GM12878 (cell line): Measurements from ENCODE around the gene PCDHGA8. TPM values are rescaled to one million over a fixed set of nuclear protein-coding genes. Genes with fewer than 3 reads are reported as not detected.

Experiments used
- ATAC-seq: fragments of 200-7000 bp; cut with Tn5 transposase; 3 replicates; pipeline ENCODE4 v1.9.1; 2020; ENCODE audit warnings: mild to moderate bottlenecking, moderate library complexity
- BruUV-seq: library from RNA; stranded (reverse); fragments of 400-500 nt; replicated peaks from 2 replicates; lab custom pipeline; 2021; lab: Mats Ljungman, UMichigan
- CTCF ChIA-PET: fragments of 300-600 bp; sonication (Branson Sonifier 250); formaldehyde crosslinking; extraction: SDS; loops from one replicate; lab custom pipeline; 2021; ENCODE audit warnings: inconsistent platforms; lab: Yijun Ruan, JAX
- POLR2A ChIA-PET: fragments of 350-600 bp; formaldehyde crosslinking; extraction: SDS; loops from one replicate; lab custom pipeline; 2021; ENCODE audit warnings: inconsistent platforms; lab: Charles Lee
- RAD21 ChIA-PET: fragments of 300-600 bp; sonication (Branson Sonifier 250); formaldehyde crosslinking; loops from one replicate; lab custom pipeline; 2023; ENCODE audit warnings: antibody characterized with exemption; ENCODE audit not compliant: unreplicated experiment; lab: Charles Lee
- SMC1A ChIA-PET: fragments of 300-600 bp; sonication (Branson Sonifier 250); formaldehyde crosslinking; loops from one replicate; lab custom pipeline; 2023; ENCODE audit not compliant: unreplicated experiment, uncharacterized antibody; lab: Charles Lee
- DNase-seq: peaks from one replicate; pipeline ENCODE4 v3.0.0-alpha.2; 2011; ENCODE audit warnings: low read depth, low spot score
- FAIRE-seq: peaks from 3 replicates; lab custom pipeline; 2011; peaks lifted over from hg19 to GRCh38; lab: Jason Lieb, UNC
- H2AFZ ChIP-seq: 2 replicates; pipeline ENCODE4 v1.6.0; 2011; ENCODE audit warnings: low read depth, low read length, control low read depth; ENCODE audit not compliant: control insufficient read depth
- H3K27ac ChIP-seq: 2 replicates; pipeline ENCODE4 v1.5.1; 2011; ENCODE audit warnings: control low read depth; ENCODE audit not compliant: control insufficient read depth, insufficient read depth
- H3K27me3 ChIP-seq, 2 experiments: replicated peaks in 1 of 2; 2 replicates each; pipeline versions ENCODE4 v1.6.0 to v1.6.1; 2011; ENCODE audit warnings: low read length in 1 of 2; ENCODE audit not compliant: control insufficient read depth in 2 of 2, insufficient read depth in 2 of 2
- H3K36me3 ChIP-seq, 2 experiments: 2 replicates each; pipeline ENCODE4 v1.5.1; 2011; ENCODE audit warnings: low read length in 1 of 2; ENCODE audit not compliant: control insufficient read depth in 2 of 2, insufficient read depth in 2 of 2
- H3K4me1 ChIP-seq: 2 replicates; pipeline ENCODE4 v1.6.1; 2011; ENCODE audit warnings: mild to moderate bottlenecking, low read length, moderate library complexity, mixed read lengths; ENCODE audit not compliant: control insufficient read depth, insufficient read depth
- H3K4me2 ChIP-seq: 2 replicates; pipeline ENCODE4 v1.6.0; 2011; ENCODE audit warnings: control low read depth; ENCODE audit not compliant: control insufficient read depth, insufficient read depth
- H3K4me3 ChIP-seq: fragments of 200-600 bp; sonication (generic); 2 replicates; pipeline ENCODE4 v1.5.1; 2016
- H3K79me2 ChIP-seq: 2 replicates; pipeline ENCODE4 v1.6.0; 2011; ENCODE audit warnings: low read length; ENCODE audit not compliant: control insufficient read depth, insufficient read depth
- H3K9ac ChIP-seq: 2 replicates; pipeline ENCODE4 v1.8.0; 2011; ENCODE audit warnings: low read length, control low read depth, mixed read lengths; ENCODE audit not compliant: control insufficient read depth, insufficient read depth
- H3K9me3 ChIP-seq: replicated peaks from 3 replicates; pipeline ENCODE4 v1.5.1; 2011; ENCODE audit warnings: mild to moderate bottlenecking, low read length; ENCODE audit not compliant: control insufficient read depth, insufficient read depth
- H4K20me1 ChIP-seq: 2 replicates; pipeline ENCODE4 v1.6.0; 2011; ENCODE audit not compliant: control insufficient read depth, insufficient read depth
- CTCF ChIP-seq, 3 experiments: IDR thresholded peaks in 2 of 3; conservative IDR thresholded peaks in 1 of 3; 2 replicates each; pipeline ENCODE4 v1.5.1; 2011; ENCODE audit warnings: low read depth in 3 of 3, low read length in 3 of 3, mild to moderate bottlenecking in 3 of 3, control low read depth in 2 of 3, moderate library complexity in 2 of 3, inconsistent platforms in 1 of 3, mixed read lengths in 1 of 3; ENCODE audit not compliant: control insufficient read depth in 2 of 3, insufficient read depth in 1 of 3; ENCODE audit errors: extremely low read depth in 1 of 3
- E2F8 ChIP-seq: fragments of 450-650 bp; IDR thresholded peaks from 2 replicates; pipeline ENCODE4 v1.6.1; 2018; ENCODE audit warnings: mild to moderate bottlenecking, low read depth, moderate library complexity; ENCODE audit not compliant: partially characterized antibody
- EGR1 ChIP-seq, 2 experiments: IDR thresholded peaks; 1 replicate in 1 of 2; 2 replicates in 1 of 2; pipeline ENCODE4 v1.6.1; 2011 to 2012; ENCODE audit warnings: low read depth in 2 of 2, low read length in 2 of 2, borderline replicate concordance in 1 of 2, mild to moderate bottlenecking in 1 of 2, moderate library complexity in 1 of 2
- ESRRA ChIP-seq: IDR thresholded peaks from 2 replicates; pipeline ENCODE4 v1.6.1; 2012; ENCODE audit warnings: mild to moderate bottlenecking, low read length, improper control_type of control experiment
- IRF4 ChIP-seq: IDR thresholded peaks from 2 replicates; pipeline ENCODE4 v1.6.1; 2011; ENCODE audit warnings: low read depth, low read length
- KAT2A ChIP-seq: conservative IDR thresholded peaks from 2 replicates; pipeline ENCODE4 v1.6.1; 2011; ENCODE audit warnings: low read depth, low read length; ENCODE audit not compliant: control insufficient read depth
- MTA2 ChIP-seq: fragments of 450-650 bp; IDR thresholded peaks from 2 replicates; pipeline ENCODE4 v1.6.1; 2016; ENCODE audit warnings: low read depth, mild to moderate bottlenecking, moderate library complexity
- MYB ChIP-seq: fragments of 150-350 bp; IDR thresholded peaks from 2 replicates; pipeline ENCODE4 v1.6.1; 2014; ENCODE audit warnings: mild to moderate bottlenecking, low read depth, low read length, borderline replicate concordance
- NFYB ChIP-seq: IDR thresholded peaks from 2 replicates; pipeline ENCODE4 v1.6.1; 2011; ENCODE audit warnings: low read depth, mild to moderate bottlenecking, low read length, improper control_type of control experiment, moderate library complexity; ENCODE audit not compliant: insufficient read depth
- NR2C2 ChIP-seq: IDR thresholded peaks from 2 replicates; pipeline ENCODE4 v1.6.1; 2011; ENCODE audit warnings: borderline replicate concordance, low read depth; ENCODE audit not compliant: control insufficient read depth, insufficient read length
- PAX8 ChIP-seq: fragments of 450-650 bp; IDR thresholded peaks from 2 replicates; pipeline ENCODE4 v1.6.1; 2017; ENCODE audit warnings: mild to moderate bottlenecking, moderate library complexity
- POU2F2 ChIP-seq: IDR thresholded peaks from 3 replicates; pipeline ENCODE4 v1.6.1; 2011; ENCODE audit warnings: low read depth, mild to moderate bottlenecking, low read length, borderline replicate concordance
- SRF ChIP-seq, 2 experiments: IDR thresholded peaks; 2 replicates each; pipeline ENCODE4 v1.6.1; 2011; ENCODE audit warnings: low read depth in 2 of 2, low read length in 2 of 2, mild to moderate bottlenecking in 1 of 2, moderate library complexity in 1 of 2
- STAT1 ChIP-seq: fragments of 450-650 bp; conservative IDR thresholded peaks from 2 replicates; pipeline ENCODE4 v1.6.1; 2014; ENCODE audit warnings: antibody characterized with exemption, mild to moderate bottlenecking
- TCF12 ChIP-seq: IDR thresholded peaks from 2 replicates; pipeline ENCODE4 v1.6.1; 2011; ENCODE audit warnings: low read depth, mild to moderate bottlenecking, low read length
- ZBTB11 ChIP-seq: fragments of 450-650 bp; formaldehyde crosslinking; IDR thresholded peaks from 2 replicates; pipeline ENCODE4 v1.5.0; 2022; ENCODE audit warnings: mild to moderate bottlenecking, missing genetic modification characterization
- ZNF274 ChIP-seq: IDR thresholded peaks from one replicate; pipeline ENCODE4 v1.8.0; 2011; ENCODE audit not compliant: insufficient read length, insufficient read depth
- WGBS: methylation state at CpG from one replicate; pipeline ENCODE4 v1.1.6; 2016; ENCODE audit warnings: low lambda C conversion rate; ENCODE audit not compliant: insufficient replicate concordance, insufficient coverage; ENCODE audit errors: missing lambda C conversion rate; 5-methylcytosine and 5-hydroxymethylcytosine counted together
- in situ Hi-C: fragments of 300-500 bp; cut with MboI; formaldehyde crosslinking; loops from 9 replicates; pipeline ENCODE4 v1.14.3; 2018; ENCODE audit warnings: mixed read lengths
- intact Hi-C: fragments of 100-400 bp; cut with micrococcal nuclease; formaldehyde crosslinking; loops from one replicate; pipeline ENCODE4 v1.14.2; 2022; ENCODE audit not compliant: unreplicated experiment
- polyA plus RNA-seq, 11 experiments: library from polyadenylated mRNA; depleted of rRNA in 4 of 11; unstranded in 6 of 11; stranded (reverse) in 5 of 11; fragments of >200 nt; fragmentation: Nextera tagmentation in 4 of 11; fragmentation: Illumina TruSeq in 1 of 11; extraction: Ambion mirVana in 4 of 11; extraction: Trizol in 1 of 11; gene quantifications; 1 replicate in 1 of 11; 2 replicates in 10 of 11; pipeline versions ENCODE4 v1.2.1 to v1.2.3, GENCODE V29; 2011 to 2016; ENCODE audit warnings: inconsistent platforms in 2 of 11, missing spikeins in 2 of 11, low read depth in 1 of 11
- total RNA-seq, 4 experiments: library from RNA; depleted of rRNA in 3 of 4; stranded (reverse); fragments of >200 nt in 3 of 4; fragmentation: Illumina TruSeq in 1 of 4; extraction: Trizol in 1 of 4; gene quantifications; 2 replicates each; pipeline versions ENCODE4 v1.2.1 to v1.2.3, GENCODE V29; 2013 to 2021

Gene PCDHGA8
- total and polyA plus RNA-seq, 10 of the 15 experiments (the other 5 are each of a cell fraction or from before 2014, with no cell fraction given): 0.01 to 0.04 TPM; not detected in 8

GRCh38 chr5:141393267-141393666, 834 bp downstream of the PCDHGA8 start:
- Histone ChIP-seq H3K9ac (no peak overlapping the region), H2AFZ (no peak overlapping the region), H3K27me3 (no peaks in the 10 kb centered on the region), H3K9me3 (peaks cover 4% of the 10 kb centered on the region; the same call in 2 of the 3 replicates)
- no peak for FAIRE-seq
- intact Hi-C loops: no loop called here
- TF ChIP-seq POU2F2: no peak
- no peak for TF ChIP-seq PAX8
- TF ChIP-seq ZBTB11 (CRISPR knock-in tag): no peak
- TF ChIP-seq MYB: no peak
- TF ChIP-seq ZNF274: no peak
- no peak for TF ChIP-seq KAT2A
- no peak for TF ChIP-seq STAT1
- TF ChIP-seq NFYB: no peak
- TF ChIP-seq EGR1 (IDR thresholded peaks at IDR 0.05; ENCODE audit: borderline replicate concordance in 1 of 2, low read depth in 2 of 2, low read length in 2 of 2): no peak
- no peak for TF ChIP-seq ESRRA
- TF ChIP-seq TCF12: no peak
- TF ChIP-seq MTA2: no peak
- no peak for TF ChIP-seq SRF (IDR thresholded peaks at IDR 0.05; ENCODE audit: low read depth in 2 of 2, low read length in 2 of 2)
- no peak for TF ChIP-seq CTCF (IDR thresholded peaks at IDR 0.05 in 2 of 3, conservative IDR thresholded peaks at IDR 0.05 in 1 of 3; ENCODE audit: control insufficient read depth in 2 of 3, extremely low read depth in 1 of 3, insufficient read depth in 1 of 3, low read depth in 3 of 3, low read length in 3 of 3)
- TF ChIP-seq IRF4: no peak
- TF ChIP-seq NR2C2: no peak
- TF ChIP-seq E2F8: no peak
- TF ChIP-seq, all 136 proteins: peak for 0
- Histone ChIP-seq H3K36me3 (no peaks in the 10 kb centered on the region), H3K4me1 (no peaks in the 10 kb centered on the region), H3K4me3 (no peak overlapping the region), H3K4me2 (no peak overlapping the region), H3K79me2 (no peaks in the 10 kb centered on the region), H3K27ac (no peak overlapping the region), H4K20me1 (no peaks in the 10 kb centered on the region)
- ChIA-PET SMC1A (no interaction called here), CTCF (interaction anchor here (1.3 to 1.4 kb wide), 2 partner anchors 20 to 170 kb away, joined by 3 read pairs; no protein-coding TSS in a partner anchor), POLR2A (no interaction called here), RAD21 (no interaction called here)
- no TSS peak for BruUV-seq
- 87% methylated on average over 21 of the region's 21 CpGs for WGBS
- ATAC-seq: no peak
- in situ Hi-C loops: no loop called here
- DNase-seq: no peak
